Natural killer cell (primary cell): ENCODE results near the gene KCNT2. TPM values are rescaled to one million over a fixed set of nuclear protein-coding genes. Genes with fewer than 3 reads are reported as not detected.

ENCODE experiments used
- ATAC-seq, 3 donors: fragments of 150-1000 bp in 2 of 3; fragments of 200-7000 bp in 1 of 3; cut with Tn5 transposase; 1 replicate in 1 of 3; 2 replicates in 2 of 3; pipeline ENCODE4 v1.10.0; 2021; ENCODE audit warnings: mild to moderate bottlenecking in 2 of 3, moderate library complexity in 2 of 3
- DNase-seq, 2 donors: peaks; one replicate each; pipeline versions ENCODE4 v3.0.0 to v3.0.0-alpha.2; 2013 to 2021; ENCODE audit warnings: mixed read lengths in 1 of 2
- H3K27ac ChIP-seq: one replicate; pipeline ENCODE4 v1.5.1; 2013; ENCODE audit warnings: mild to moderate bottlenecking, low read length
- H3K27me3 ChIP-seq: one replicate; pipeline ENCODE4 v1.6.1; 2013; ENCODE audit warnings: low read length; ENCODE audit not compliant: control insufficient read depth, insufficient read depth
- H3K36me3 ChIP-seq: one replicate; pipeline ENCODE4 v1.6.1; 2013; ENCODE audit warnings: low read length; ENCODE audit not compliant: control insufficient read depth, insufficient read depth
- H3K4me1 ChIP-seq: one replicate; pipeline ENCODE4 v1.6.1; 2013; ENCODE audit warnings: low read length; ENCODE audit not compliant: control insufficient read depth, insufficient read depth
- H3K4me3 ChIP-seq: one replicate; pipeline ENCODE4 v1.5.1; 2013; ENCODE audit warnings: low read length
- H3K9me3 ChIP-seq: one replicate; pipeline ENCODE4 v1.6.1; 2013; ENCODE audit warnings: low read length; ENCODE audit not compliant: control insufficient read depth, insufficient read depth
- H3K27ac Mint-ChIP-seq, 2 donors: one replicate each; pipeline ENCODE4 v1.8.0; 2022; ENCODE audit warnings: mild to moderate bottlenecking in 2 of 2, mixed read lengths in 2 of 2, moderate library complexity in 1 of 2
- H3K27me3 Mint-ChIP-seq, 2 donors: one replicate each; pipeline ENCODE4 v1.8.0; 2022; ENCODE audit warnings: low read depth in 2 of 2, mixed read lengths in 2 of 2
- H3K36me3 Mint-ChIP-seq: one replicate; pipeline ENCODE4 v1.8.0; 2022; ENCODE audit warnings: mixed read lengths
- H3K4me1 Mint-ChIP-seq, 2 donors: one replicate each; pipeline ENCODE4 v1.8.0; 2022; ENCODE audit warnings: mixed read lengths in 2 of 2
- H3K4me3 Mint-ChIP-seq: one replicate; pipeline ENCODE4 v1.8.0; 2022; ENCODE audit warnings: mild to moderate bottlenecking, moderate library complexity, mixed read lengths
- H3K9me3 Mint-ChIP-seq, 2 donors: one replicate each; pipeline ENCODE4 v1.8.0; 2022; ENCODE audit warnings: mixed read lengths in 2 of 2
- CTCF ChIP-seq: fragments of 200-600 bp; IDR thresholded peaks from one replicate; pipeline ENCODE4 v1.8.0; 2022; ENCODE audit warnings: antibody characterized with exemption
- WGBS: methylation state at CpG from one replicate; pipeline ENCODE4 v1.1.7; 2013; ENCODE audit warnings: missing lambda C conversion rate; ENCODE audit not compliant: insufficient coverage; 5-methylcytosine and 5-hydroxymethylcytosine counted together
- intact Hi-C: fragments of 100-400 bp; cut with micrococcal nuclease; formaldehyde crosslinking; loops from one replicate; pipeline ENCODE4 v1.14.2; 2022
- total RNA-seq, 4 donors: library from RNA; stranded (reverse); fragments of 120-200 nt in 1 of 4; gene quantifications; one replicate each; pipeline versions ENCODE4 v1.2.3 to v1.2.4, GENCODE V29; 2013 to 2022

The KCNT2 gene
- total RNA-seq, 3 donors from 2014 or later (not counting 1 experiment from before 2014, with no cell fraction given): not detected

GRCh38 chr1:196611873-196612272 lies 3.6 kb upstream of the KCNT2 start:
- no peak for TF ChIP-seq CTCF
- H3K9me3 Mint-ChIP-seq: peaks cover 13 to 22% of the 10 kb centered on the region in 2 donors
- DNase-seq (no peak), ATAC-seq (no peak)
- H3K4me1 ChIP-seq: peaks cover 11% of the 10 kb centered on the region
- peaks cover 4% of the 10 kb centered on the region for H3K9me3 ChIP-seq
- no peaks in the 10 kb centered on the region for H3K36me3 ChIP-seq
- H3K4me1 Mint-ChIP-seq: peaks cover 0 to 6% of the 10 kb centered on the region in 2 donors
- H3K4me3 Mint-ChIP-seq: no peak overlapping the region
- H3K27ac Mint-ChIP-seq: no peak overlapping the region
- H3K4me3 ChIP-seq: no peak overlapping the region
- 61% methylated on average over 3 of the region's 3 CpGs for WGBS
- H3K27ac ChIP-seq: no peak overlapping the region
- H3K36me3 Mint-ChIP-seq: no peaks in the 10 kb centered on the region
- H3K27me3 Mint-ChIP-seq: peaks cover 12 to 21% of the 10 kb centered on the region in 2 donors
- H3K27me3 ChIP-seq: peaks cover 16% of the 10 kb centered on the region
- intact Hi-C loops: no loop called here

GRCh38 chr1:196609370-196609737 lies 1.1 kb upstream of the KCNT2 start:
- no peak overlapping the region for H3K27ac ChIP-seq
- no peak overlapping the region for H3K4me3 Mint-ChIP-seq
- 42% methylated on average over 10 of the region's 10 CpGs for WGBS

GRCh38 chr1:196607981-196608380 lies 259 bp downstream of the KCNT2 start:
- H3K4me1 ChIP-seq: peaks cover 11% of the 10 kb centered on the region
- WGBS: 1% methylated on average over 7 of the region's 8 CpGs
- Mint-ChIP-seq H3K4me3 (no peak overlapping the region), H3K4me1 (peaks cover 0 to 6% of the 10 kb centered on the region in 2 donors), H3K27me3 (peaks cover 12 to 21% of the 10 kb centered on the region in 2 donors), H3K9me3 (peaks cover 6 to 10% of the 10 kb centered on the region in 2 donors), H3K27ac (no peak overlapping the region), H3K36me3 (no peaks in the 10 kb centered on the region)
- ATAC-seq (no peak), DNase-seq (no peak)
- intact Hi-C loops: no loop called here
- H3K27ac ChIP-seq: no peak overlapping the region
- H3K27me3 ChIP-seq: peaks cover 16% of the 10 kb centered on the region
- no peak for TF ChIP-seq CTCF
- H3K9me3 ChIP-seq: peaks cover 4% of the 10 kb centered on the region
- H3K4me3 ChIP-seq: peak overlapping the region; percentile 16
- H3K36me3 ChIP-seq: no peaks in the 10 kb centered on the region

More at GRCh38 chr1:196609370-196609737, 1.1 kb upstream of the KCNT2 start:
- Histone ChIP-seq H3K4me3 (no peak overlapping the region), H3K27me3 (peaks cover 16% of the 10 kb centered on the region), H3K9me3 (peaks cover 4% of the 10 kb centered on the region), H3K36me3 (no peaks in the 10 kb centered on the region), H3K4me1 (peaks cover 11% of the 10 kb centered on the region)
- H3K9me3 Mint-ChIP-seq: peaks cover 11 to 16% of the 10 kb centered on the region in 2 donors
- DNase-seq: no peak
- peaks cover 0 to 6% of the 10 kb centered on the region in 2 donors for H3K4me1 Mint-ChIP-seq
- no peak for TF ChIP-seq CTCF
- peaks cover 12 to 21% of the 10 kb centered on the region in 2 donors for H3K27me3 Mint-ChIP-seq
- ATAC-seq: no peak
- no peak overlapping the region for H3K27ac Mint-ChIP-seq
- no peaks in the 10 kb centered on the region for H3K36me3 Mint-ChIP-seq
- intact Hi-C loops: no loop called here

GRCh38 chr1:196603651-196604050 lies 4.6 kb downstream of the KCNT2 start:
- Histone ChIP-seq H3K36me3 (no peaks in the 10 kb centered on the region), H3K9me3 (peaks cover 4% of the 10 kb centered on the region), H3K27me3 (peaks cover 7% of the 10 kb centered on the region), H3K4me1 (peaks cover 8% of the 10 kb centered on the region), H3K4me3 (no peak overlapping the region), H3K27ac (no peak overlapping the region)
- peaks cover 0 to 5% of the 10 kb centered on the region in 2 donors for H3K9me3 Mint-ChIP-seq
- H3K4me1 Mint-ChIP-seq: peaks cover 0 to 6% of the 10 kb centered on the region in 2 donors
- ATAC-seq (no peak), DNase-seq (no peak)
- intact Hi-C loops: no loop called here
- no peaks in the 10 kb centered on the region for H3K36me3 Mint-ChIP-seq
- no peak overlapping the region for H3K4me3 Mint-ChIP-seq
- no peak for TF ChIP-seq CTCF
- H3K27ac Mint-ChIP-seq: no peak overlapping the region
- H3K27me3 Mint-ChIP-seq: peaks cover 7 to 10% of the 10 kb centered on the region in 2 donors
